NCI-H2196 (cell line): ENCODE measurements around the gene ABITRAM.
"Not testable (repeated sequence)": the region's sequence is repeated elsewhere in the genome, so short reads cannot be mapped to it uniquely, and the experiment has no call there.

ENCODE experiments used
- DNase-seq: peaks from one replicate; lab custom pipeline; 2025; ENCODE audit not compliant: unreplicated experiment; lab: John Stamatoyannopoulos, UW

ABITRAM gene, protein sequence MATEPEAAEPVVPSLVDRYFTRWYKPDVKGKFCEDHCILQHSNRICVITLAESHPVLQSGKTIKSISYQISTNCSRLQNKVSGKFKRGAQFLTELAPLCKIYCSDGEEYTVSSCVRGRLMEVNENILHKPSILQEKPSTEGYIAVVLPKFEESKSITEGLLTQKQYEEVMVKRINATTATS

DNA sequence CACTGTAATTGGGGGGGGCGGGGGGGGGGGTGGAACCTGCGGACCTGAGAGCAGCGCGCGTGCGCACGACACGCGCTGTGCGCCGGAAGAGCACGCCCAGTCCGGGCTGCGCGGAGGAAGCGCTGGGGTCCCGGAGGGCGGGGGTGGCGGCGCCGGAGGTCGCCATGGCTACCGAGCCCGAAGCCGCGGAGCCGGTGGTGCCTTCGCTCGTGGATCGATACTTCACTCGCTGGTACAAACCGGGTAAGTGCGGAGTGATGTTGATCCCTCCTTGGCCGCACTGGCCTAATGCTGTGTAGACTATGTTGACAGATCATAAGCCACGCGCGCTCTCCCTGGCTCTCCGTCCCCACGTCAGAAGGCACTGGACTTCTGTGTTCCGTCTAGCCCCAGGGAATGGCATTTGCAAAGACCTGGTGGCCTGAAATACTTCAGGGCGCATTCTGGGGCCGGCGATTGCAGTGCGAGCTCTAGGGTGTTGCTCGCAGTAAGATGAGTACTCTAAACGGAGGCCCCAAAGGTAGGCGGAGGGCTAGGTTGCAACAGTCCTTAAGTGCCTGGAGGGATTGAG lies at the start of gene ABITRAM:
Gene ABITRAM (plus strand): TSS at position 78 of the 571 bp plus-strand sequence. CDS start 87 bp downstream, at position 165.
- DNase-seq, result peak; percentile 87

DNA sequence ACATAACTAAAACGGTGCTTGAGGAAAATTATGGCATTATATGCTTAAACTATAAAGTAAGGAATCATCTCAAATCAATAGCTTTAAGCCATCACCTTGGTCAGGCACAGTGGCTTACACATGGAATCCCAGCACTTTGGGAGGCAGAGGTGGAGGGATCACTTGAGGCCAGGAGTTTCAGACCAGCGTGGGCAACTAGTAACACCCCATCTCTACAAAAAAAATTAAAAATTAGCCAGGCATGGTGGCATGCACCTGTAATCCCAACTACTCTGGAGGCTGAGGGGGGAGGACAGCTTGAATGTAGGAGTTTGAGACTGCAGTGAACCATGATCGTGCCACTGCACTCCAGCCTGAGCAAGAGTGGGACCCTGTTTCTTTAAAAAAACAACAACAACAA lies 49.5 kb upstream of the ABITRAM start:
- no peak for DNase-seq

DNA sequence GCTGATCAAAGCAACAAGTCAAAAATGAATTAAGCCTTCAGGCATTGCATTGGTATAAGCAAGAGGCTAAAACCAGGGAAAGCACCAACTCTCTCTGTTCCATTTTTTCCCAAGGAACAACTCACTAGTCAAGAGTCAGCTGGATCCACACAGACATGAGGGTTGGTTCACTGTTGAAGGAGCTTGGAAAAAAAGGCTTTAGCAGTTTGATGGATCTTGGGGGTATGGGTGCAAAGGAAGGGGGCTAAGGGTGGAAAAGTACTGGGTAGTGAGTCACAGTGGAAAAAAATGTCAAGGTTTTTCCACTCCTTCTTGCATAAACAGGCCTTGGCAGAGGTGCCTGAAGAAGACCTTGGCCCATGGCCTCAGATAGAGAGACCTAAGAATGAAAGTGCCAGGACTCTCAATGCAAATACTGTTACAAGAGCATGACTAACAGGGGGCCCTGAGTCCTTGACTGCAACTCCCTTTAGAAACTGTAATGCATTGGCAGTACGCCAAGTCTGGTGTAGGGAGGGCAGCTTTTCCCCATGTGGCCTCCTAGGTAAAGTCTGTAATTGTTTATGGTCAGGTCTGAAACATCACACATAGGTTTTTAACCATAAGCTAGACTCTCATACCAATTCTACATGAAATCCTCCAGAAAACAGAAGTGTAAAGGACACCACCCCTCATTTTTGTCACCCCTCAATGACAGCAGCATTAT lies 48.4 kb upstream of the ABITRAM start:
- DNase-seq, result peak; percentile 57

DNA sequence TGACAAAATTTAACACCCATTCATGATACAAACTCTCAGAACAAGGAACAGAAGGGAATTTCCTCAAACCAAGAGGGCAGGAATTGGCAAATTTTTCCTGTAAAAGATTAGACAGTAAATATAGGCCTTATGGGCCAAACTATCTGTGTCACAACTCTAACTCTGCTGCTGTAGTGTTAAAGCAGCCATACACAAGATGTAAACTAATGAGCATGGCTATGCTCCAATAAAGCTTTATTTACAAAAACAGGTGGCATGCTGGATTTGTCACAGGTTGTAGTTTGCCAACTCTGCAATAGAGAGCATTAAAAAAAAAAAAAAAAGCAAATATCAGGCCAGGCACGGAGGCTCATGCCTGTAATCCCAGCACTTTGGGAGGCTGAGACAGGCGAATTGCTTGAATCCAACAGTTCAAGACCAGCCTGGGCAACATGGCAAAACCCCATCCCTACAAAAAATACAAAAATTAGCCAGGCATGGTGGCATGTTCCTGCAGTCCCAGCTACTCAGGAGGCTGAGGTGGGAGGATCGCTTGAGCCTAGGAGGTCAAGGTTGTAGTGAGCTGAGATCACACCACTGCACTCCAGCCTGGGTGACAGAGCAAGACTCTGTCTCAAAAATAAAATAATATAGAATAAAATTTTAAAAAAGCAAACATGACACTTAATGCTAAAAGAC lies 47.5 kb upstream of the ABITRAM start:
- DNase-seq, result peak; percentile 5

DNA sequence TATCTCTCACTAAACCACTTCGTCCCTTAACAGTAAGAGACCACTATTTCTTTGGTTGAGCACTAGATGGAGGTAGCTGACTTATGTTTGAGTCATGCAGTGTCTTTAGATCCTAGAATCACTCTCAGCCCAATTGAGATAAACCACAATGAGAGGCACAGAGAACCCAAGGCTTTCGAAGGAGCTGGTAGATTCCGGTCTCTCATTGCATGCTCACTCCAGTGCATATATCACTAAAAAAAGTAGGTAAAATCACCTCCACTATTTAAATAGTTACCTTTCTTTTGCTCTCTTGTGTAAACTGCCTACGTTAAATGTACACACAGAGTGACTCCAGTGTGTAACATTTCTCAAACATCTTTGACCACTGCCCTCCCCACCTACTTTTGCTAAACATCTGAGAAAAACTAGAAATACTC lies 44.5 kb upstream of the ABITRAM start:
- DNase-seq, result peak; percentile 18

DNA sequence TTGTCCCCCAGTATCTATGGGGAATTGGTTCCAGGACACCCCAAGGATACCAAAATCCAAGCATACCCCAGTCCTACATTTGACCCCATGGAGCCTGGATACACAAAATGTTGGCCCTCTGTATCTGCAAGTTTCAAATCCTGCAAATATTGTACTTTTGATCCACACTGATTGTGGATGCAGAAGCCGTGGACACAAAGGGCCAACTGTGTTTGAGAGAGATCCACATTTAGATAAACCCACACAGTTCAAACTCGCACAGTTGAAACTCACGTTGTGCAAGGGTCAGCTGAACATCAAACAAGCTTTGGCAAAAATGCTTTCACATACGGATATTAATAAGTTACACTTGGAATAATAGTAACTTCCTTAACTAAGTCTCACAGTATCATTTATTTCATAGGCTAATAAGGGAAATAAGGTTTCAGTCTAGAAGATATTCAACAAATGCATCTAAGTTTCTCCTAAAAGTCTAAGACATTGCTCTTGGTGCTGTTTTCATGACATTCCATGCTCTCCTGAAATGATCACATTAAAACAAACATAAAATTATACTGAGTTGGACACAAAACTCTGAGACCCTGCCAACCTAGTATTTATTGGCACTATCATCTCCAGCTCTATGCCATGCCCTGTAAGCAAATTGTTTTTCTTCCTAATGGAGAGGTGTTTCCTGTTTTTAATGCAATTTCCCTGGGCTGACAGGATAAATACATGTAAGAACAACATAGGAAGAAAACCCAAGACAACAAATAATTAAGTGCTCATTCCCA lies 39.8 kb upstream of the ABITRAM start:
- DNase-seq, result no peak

DNA sequence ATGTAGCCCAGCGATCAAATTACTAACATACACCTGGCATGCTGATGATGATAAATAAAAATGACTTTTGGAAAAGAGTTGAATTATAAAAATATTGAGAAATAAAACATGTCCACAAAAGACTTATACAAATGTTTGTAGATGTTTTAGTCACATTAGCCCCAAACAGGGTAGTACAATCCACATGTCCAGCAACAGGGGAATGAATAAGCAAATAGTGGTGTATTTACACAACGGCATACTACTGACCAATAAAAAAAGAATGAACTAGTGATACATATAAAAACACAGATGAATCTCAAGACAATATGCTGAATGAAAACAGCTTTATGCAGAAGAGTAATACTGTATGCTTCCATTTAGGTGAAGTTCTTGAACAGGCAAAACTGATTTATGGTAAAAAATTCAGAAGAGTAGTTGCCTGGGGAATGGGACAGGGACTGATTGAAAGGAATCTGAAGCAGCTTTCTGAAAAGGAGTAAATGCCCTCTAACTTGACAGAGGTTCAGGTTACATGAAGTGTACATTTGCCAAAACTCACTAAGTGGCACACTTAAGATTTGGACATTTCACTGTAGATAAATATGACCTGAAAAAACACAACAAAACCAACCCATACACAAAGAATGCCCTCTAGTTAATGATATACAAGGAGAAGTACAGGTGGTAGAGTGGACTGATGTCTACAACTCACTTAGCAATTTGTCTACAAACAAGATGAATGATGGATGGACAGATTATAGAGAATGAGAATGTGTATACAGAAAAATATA lies 36.7 kb upstream of the ABITRAM start:
- no peak for DNase-seq

DNA sequence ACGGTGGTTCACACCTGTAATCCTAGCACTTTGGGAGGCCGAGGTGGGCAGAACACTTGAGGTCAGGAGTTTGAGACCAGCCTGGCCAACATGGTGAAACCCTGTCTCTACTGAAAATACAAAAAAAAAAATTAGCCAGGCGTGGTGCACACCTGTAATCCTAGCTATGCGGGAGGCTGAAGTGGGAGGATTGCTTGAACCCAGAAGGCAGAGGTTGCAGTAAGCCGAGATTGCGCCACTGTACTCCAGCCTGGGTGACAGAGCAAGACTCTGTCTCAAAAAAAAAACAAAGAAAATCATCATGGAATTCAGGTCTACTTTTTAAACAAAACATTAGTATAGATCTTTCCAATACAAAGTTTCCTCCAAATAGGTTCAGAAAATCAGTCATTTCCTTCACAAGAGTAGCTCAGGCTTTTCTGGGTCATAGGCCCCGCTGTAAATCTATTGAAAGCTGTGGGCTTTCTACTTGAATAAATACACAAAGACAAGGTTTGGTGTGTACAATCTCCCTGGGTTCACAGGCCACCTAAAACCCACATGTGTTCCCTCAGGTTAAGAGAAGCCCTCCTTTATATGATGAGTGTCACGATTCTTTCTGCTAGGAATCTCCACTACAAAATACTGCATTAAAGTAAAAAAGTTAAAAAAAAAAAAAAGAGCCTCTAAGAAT lies 35.0 kb upstream of the ABITRAM start:
- not testable (repeated sequence) for DNase-seq

DNA sequence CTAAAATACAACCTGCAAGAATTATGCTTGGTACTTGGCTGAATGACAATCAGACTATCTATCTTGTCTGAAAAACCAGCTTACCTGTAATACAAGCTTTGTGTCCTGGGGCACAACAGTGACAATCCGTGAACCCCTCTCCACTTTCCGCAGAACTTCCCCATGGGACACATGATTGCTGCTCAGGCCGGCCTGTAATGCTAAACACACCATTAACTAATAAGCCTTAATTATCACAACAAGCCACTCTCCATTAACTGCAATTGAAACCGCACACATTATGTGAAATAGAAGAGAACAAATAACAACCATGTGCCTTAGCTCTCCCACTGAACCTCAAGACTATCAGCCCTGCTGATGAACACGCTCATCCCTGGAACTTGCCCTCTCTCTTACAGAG lies 34.0 kb upstream of the ABITRAM start:
- DNase-seq, result no peak

DNA sequence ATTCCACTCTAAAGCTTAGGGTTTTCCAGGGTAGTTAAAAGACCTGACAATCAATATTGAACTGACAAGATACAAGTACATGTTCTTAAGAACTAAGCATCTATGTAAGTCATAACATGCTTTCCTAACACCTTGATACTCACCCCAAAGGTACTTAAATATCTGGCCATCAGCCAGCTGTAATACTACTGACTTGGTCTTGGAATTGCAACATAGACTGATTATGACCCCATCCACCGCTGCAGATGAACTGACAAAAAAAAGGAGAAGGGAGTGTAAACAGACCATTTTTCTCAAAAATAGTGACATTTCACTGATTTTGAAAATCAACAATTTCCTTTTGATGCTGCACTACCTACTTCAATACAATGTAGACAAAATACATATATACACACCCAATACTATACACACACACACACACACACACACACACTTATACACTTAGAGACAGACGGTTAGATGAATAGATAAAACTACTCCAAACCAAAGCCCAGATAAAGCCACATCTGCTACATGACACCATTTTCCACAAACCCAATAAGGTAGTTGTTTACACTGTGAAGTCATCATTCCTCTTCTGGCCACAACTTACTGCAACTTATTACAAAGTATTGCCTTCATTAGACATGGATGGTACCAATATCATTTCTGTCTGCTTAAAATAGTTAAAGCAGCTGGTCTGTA lies 30.6 kb upstream of the ABITRAM start:
- DNase-seq, result peak; percentile 8

DNA sequence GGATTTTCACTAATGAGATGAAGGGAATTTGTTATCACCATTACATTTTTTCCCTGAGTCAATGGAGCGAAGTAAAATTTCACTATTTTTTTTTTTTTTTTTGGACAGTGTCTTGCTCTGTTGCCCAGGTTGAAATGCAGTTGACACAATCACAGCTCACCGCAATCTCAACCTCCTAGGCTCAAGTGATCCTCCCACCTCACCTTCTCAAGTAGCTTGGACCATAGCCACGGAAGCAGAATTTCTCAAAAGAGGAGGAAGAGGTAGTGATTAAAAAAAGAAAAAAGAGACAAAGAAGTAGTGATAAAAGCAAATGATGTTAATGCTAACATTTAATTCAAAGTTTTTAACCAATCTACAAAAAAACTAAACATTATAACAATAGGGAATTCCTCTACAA lies 30.0 kb upstream of the ABITRAM start:
- DNase-seq, result no peak

DNA sequence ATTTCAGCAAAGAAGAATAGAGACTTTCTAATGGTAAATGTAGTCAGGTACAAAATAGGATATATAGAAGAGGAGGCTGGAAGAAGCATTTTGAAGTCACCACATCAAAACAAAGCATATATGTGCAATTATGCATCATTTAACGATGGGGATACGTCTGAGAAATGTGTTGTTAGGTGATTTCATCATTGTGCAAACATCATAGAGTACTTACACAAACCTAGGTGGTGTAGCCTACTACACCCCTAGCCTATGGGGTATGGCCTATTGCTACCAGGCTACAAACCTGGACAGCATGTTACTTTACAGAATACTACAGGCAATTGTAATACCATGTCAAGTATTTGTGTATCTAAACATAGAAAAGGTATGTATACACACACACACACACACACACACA lies 28.7 kb upstream of the ABITRAM start:
- DNase-seq, result no peak

DNA sequence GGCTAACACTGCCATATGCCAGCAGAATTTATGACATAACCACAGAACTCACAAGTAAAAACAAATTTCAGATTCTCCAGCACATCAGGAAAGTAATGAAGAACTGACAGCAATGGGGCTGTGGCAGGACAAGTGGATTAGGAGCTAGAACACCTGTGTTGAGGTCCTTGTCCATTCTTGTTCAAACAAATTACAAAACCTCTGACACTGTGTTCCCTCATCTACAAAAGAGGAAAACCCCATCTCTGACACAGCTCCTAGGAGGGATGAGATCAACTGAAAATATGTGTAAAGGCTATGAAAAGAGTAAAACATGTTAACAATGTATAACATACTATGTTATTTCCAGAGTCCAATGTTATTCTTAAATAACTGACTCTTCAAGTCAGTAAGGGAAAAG lies 23.8 kb upstream of the ABITRAM start:
- no peak for DNase-seq

DNA sequence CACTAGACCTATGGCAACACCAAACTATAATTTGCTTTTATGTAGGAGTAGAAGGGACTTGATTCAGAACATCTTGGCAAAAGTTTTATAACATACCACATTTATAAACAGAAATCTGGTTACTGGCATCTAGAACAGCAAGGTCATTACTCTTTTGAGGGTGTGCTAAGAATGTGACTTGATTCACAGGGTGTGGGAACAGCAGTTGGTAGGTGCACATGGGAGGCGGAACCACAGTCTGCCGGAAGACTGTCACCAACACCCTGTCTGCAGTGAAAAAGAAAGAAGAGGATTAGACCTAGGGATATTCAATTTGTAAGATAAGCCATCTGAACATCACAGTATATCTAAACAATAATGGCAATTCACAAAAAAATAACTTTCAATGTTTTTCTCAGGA lies 23.3 kb upstream of the ABITRAM start:
- DNase-seq, result no peak

DNA sequence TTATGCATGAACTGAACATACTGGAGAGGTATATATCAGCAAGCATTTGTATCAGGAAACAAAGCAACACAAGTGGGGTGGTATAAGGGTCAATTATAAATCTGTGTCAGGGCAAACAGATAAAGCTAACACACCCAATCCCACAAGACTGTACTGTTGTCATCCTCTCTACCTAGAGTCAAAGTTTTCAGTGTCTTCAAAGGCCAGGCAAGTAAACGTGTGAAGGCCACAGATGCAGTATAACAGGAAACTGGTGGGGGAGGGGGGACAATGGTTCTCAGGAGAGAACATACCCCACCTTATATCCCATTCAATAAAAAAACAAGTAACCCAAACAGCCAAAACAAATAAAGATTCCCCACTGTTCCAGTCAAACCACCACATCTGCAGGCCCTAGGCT lies 22.4 kb upstream of the ABITRAM start:
- no peak for DNase-seq

DNA sequence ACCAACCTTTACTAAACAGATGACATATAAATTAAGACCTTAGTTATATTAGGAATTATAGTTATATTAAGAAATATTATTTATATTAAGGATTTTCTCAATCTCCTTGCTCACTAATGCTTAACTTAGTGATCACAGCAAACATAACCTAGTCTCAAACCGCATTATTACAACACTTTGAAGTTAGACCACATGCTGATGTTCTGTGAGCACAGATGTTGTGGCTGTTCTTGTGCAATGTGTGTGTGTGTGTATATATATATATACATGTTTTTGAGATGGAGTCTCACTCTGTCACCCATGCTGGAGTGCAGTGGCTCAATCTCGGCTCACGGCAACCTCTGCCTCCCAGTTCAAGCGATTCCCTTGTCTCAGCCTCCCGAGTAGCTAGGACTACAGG lies 20.8 kb upstream of the ABITRAM start:
- DNase-seq, result no peak

DNA sequence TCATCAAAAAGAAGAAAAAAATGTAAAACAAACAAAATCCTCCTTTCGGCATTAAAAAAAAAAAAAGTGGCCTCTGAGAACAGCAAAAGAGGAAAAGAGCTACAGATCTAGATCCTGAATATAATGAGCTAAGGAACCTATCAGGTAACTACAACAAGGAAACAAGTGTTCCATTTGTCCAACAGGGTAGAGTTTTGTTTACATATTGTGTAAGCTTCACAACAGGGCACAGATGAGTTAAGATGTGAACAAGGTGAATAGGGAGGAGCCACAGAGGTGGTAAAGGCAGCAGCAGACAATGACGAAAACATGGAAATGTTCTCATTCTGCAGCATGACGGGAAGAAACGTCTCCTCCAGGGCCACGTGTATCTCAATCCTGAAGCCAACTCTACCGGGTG lies 14.7 kb upstream of the ABITRAM start:
- no peak for DNase-seq

DNA sequence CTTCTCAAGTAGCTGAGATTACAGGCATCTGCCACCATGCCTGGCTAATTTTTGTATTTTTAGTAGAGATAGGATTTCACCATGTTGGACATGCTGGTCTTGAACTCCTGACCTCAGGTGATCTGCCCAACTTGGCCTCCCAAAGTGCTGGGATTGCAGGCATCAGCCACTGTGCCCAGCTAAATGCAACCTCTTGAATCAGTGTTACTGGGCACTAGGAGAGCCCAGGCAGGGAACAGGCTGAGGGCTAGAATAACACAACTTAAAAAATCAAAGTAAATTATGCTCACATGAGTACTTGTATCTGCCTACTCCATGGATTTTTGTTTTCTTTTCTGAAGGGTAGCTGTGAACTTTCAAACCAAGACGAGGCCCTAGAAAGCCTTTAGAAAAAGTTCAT lies 13.8 kb upstream of the ABITRAM start:
- DNase-seq, result not testable (repeated sequence)

DNA sequence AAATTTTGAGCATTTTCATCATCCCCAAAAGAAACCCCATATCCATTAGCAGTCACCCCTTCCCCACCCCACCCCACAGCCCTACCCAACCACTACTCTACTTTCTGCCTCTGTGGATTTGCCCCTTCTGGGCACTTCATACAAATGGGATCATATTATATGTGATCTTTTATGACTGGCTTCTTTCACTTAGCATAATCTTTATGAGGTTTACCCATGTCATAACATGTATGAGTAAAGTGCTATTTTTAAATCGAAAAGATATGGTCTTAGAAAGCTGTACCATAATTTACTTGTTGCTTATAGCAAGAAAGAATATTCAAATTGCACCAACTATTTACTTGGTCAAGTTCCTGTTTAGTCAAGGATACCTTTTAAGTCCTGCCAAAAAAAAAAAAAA lies 13.0 kb upstream of the ABITRAM start:
- no peak for DNase-seq
